ENCODE data around the gene C3orf62.

GRCh38 chr3:49248840-49249227 is 28.2 kb downstream of the C3orf62 start:
- TF ChIP-seq, protein P1, sequence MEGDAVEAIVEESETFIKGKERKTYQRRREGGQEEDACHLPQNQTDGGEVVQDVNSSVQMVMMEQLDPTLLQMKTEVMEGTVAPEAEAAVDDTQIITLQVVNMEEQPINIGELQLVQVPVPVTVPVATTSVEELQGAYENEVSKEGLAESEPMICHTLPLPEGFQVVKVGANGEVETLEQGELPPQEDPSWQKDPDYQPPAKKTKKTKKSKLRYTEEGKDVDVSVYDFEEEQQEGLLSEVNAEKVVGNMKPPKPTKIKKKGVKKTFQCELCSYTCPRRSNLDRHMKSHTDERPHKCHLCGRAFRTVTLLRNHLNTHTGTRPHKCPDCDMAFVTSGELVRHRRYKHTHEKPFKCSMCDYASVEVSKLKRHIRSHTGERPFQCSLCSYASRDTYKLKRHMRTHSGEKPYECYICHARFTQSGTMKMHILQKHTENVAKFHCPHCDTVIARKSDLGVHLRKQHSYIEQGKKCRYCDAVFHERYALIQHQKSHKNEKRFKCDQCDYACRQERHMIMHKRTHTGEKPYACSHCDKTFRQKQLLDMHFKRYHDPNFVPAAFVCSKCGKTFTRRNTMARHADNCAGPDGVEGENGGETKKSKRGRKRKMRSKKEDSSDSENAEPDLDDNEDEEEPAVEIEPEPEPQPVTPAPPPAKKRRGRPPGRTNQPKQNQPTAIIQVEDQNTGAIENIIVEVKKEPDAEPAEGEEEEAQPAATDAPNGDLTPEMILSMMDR (IDR thresholded peaks at IDR 0.05) = no peak
- TF ChIP-seq POLR2A (IDR thresholded peaks at IDR 0.05) = no peak

Measured in ovary (tissue), 3 donors.